Measurements from ENCODE around the gene COL13A1.

Gene COL13A1

GRCh38 chr10:69976795-69977546, 175.3 kb downstream of the COL13A1 start:
- no peak for DNase-seq

- DNase-seq: no peak
These were observed 177.5 kb downstream of the COL13A1 start for GRCh38 chr10:69979174-69979573.

GRCh38 chr10:69980672-69981071, 179.0 kb downstream of the COL13A1 start:
- no peak for DNase-seq

GRCh38 chr10:69988094-69988493, 186.4 kb downstream of the COL13A1 start:
- DNase-seq: no peak

- DNase-seq: no peak
These were observed 189.4 kb downstream of the COL13A1 start for GRCh38 chr10:69991151-69991550.

- DNase-seq: no peak
These were observed 192.6 kb downstream of the COL13A1 start for GRCh38 chr10:69994262-69994661.

GRCh38 chr10:69996611-69997010, 194.9 kb downstream of the COL13A1 start:
- DNase-seq: no peak

GRCh38 chr10:70000262-70000661, 198.6 kb downstream of the COL13A1 start:
- no peak for DNase-seq

- DNase-seq: no peak
These were observed 205.6 kb downstream of the COL13A1 start for GRCh38 chr10:70007116-70007820.
